ENCODE data around the gene ZNF454. TPM values are rescaled to one million over a fixed set of nuclear protein-coding genes. Genes with fewer than 3 reads are reported as not detected.

The ZNF454 gene
- total RNA-seq, 1 experiment from 2014 or later: 4.3 TPM

GRCh38 chr5:178986326-178986960, 45.4 kb downstream of the ZNF454 start (continued):
- TF ChIP-seq ERG (CRISPR knock-in tag; IDR thresholded peaks at IDR 0.05) (no peak), ATF1 (CRISPR knock-in tag; IDR thresholded peaks at IDR 0.05) (no peak), RELA (CRISPR knock-in tag; IDR thresholded peaks at IDR 0.05; ENCODE audit: borderline replicate concordance) (no peak), TCF7 (CRISPR knock-in tag; IDR thresholded peaks at IDR 0.05; ENCODE audit: low read depth) (no peak), FOXJ3 (CRISPR knock-in tag; IDR thresholded peaks at IDR 0.05; ENCODE audit: borderline replicate concordance) (no peak), MLX (CRISPR knock-in tag; IDR thresholded peaks at IDR 0.05) (no peak), ZBTB43 (CRISPR knock-in tag; IDR thresholded peaks at IDR 0.05) (no peak), ZSCAN18 (CRISPR knock-in tag; IDR thresholded peaks at IDR 0.05) (no peak), FOXK1 (CRISPR knock-in tag; IDR thresholded peaks at IDR 0.05) (no peak), SP1 (CRISPR knock-in tag; conservative IDR thresholded peaks at IDR 0.05) (no peak), ZNF425 (CRISPR knock-in tag; conservative IDR thresholded peaks at IDR 0.05) (no peak), ZNF138 (CRISPR knock-in tag; conservative IDR thresholded peaks at IDR 0.05) (no peak), PRRX2 (CRISPR knock-in tag; IDR thresholded peaks at IDR 0.05) (no peak), NFATC4 (CRISPR knock-in tag; IDR thresholded peaks at IDR 0.05) (no peak)

GRCh38 chr5:178988436-178989220, 47.6 kb downstream of the ZNF454 start:
- H3K27ac Mint-ChIP-seq: no peak overlapping the region
- TF ChIP-seq NR2C2 (CRISPR knock-in tag; IDR thresholded peaks at IDR 0.05) (no peak), ARID4B (CRISPR knock-in tag; IDR thresholded peaks at IDR 0.05; ENCODE audit: borderline replicate concordance) (no peak), NFATC4 (CRISPR knock-in tag; IDR thresholded peaks at IDR 0.05) (no peak), ZNF512 (CRISPR knock-in tag; IDR thresholded peaks at IDR 0.05; ENCODE audit: borderline replicate concordance) (no peak), ZNF396 (CRISPR knock-in tag; IDR thresholded peaks at IDR 0.05; ENCODE audit: borderline replicate concordance) (no peak), ZBTB21 (CRISPR knock-in tag; IDR thresholded peaks at IDR 0.05; ENCODE audit: borderline replicate concordance) (no peak)
- DNase-seq (ENCODE audit: low spot score): no peak
- POLR2A ChIA-PET: no interaction called here
- peaks cover 26% of the 10 kb centered on the region for H3K36me3 Mint-ChIP-seq
- peaks cover 36% of the 10 kb centered on the region for H3K9me3 Mint-ChIP-seq
- CTCF ChIA-PET: no interaction called here
- no peak overlapping the region for H3K4me3 Mint-ChIP-seq
- peaks cover 32% of the 10 kb centered on the region for H3K27me3 Mint-ChIP-seq (ENCODE audit: low read depth)
- ATAC-seq: no peak
- peaks cover 2% of the 10 kb centered on the region; the same call in 1 of the 2 replicates for H3K4me1 Mint-ChIP-seq
